ENCODE measurements around the gene RASA4B.
"Not testable (repeated sequence)": the region's sequence is repeated elsewhere in the genome, so short reads cannot be mapped to it uniquely, and the experiment has no call there.

RASA4B gene

GRCh38 chr7:102474116-102474515 is 43.5 kb downstream of the RASA4B start:
- DNase-seq (ENCODE audit: low read depth in 4 of 4, low spot score in 1 of 4), result not testable (repeated sequence)

- DNase-seq (ENCODE audit: low read depth in 4 of 4, low spot score in 1 of 4), result no peak
These were observed 44.1 kb downstream of the RASA4B start for GRCh38 chr7:102473271-102473991.

- DNase-seq (ENCODE audit: low read depth in 4 of 4, low spot score in 1 of 4), result no peak
These were observed 45.2 kb downstream of the RASA4B start for GRCh38 chr7:102472126-102473041.

GRCh38 chr7:102471791-102472125 is 45.8 kb downstream of the RASA4B start:
- DNase-seq (ENCODE audit: low read depth in 4 of 4, low spot score in 1 of 4), result no peak

GRCh38 chr7:102469972-102470825 is 47.4 kb downstream of the RASA4B start:
- no peak for DNase-seq (ENCODE audit: low read depth in 4 of 4, low spot score in 1 of 4)

GRCh38 chr7:102469351-102469971 is 48.1 kb downstream of the RASA4B start:
- no peak for DNase-seq (ENCODE audit: low read depth in 4 of 4, low spot score in 1 of 4)

- no peak for DNase-seq (ENCODE audit: low read depth in 4 of 4, low spot score in 1 of 4)
These were observed 48.9 kb downstream of the RASA4B start for GRCh38 chr7:102468478-102469350.

GRCh38 chr7:102467581-102468477 is 49.7 kb downstream of the RASA4B start:
- DNase-seq (ENCODE audit: low read depth in 4 of 4, low spot score in 1 of 4), result no peak

- DNase-seq (ENCODE audit: low read depth in 4 of 4, low spot score in 1 of 4), result no peak
These were observed 51.5 kb downstream of the RASA4B start for GRCh38 chr7:102466097-102466496.

GRCh38 chr7:102464577-102465280 is 52.8 kb downstream of the RASA4B start, which contains the start of the genes ALKBH4 and LRWD1:
ALKBH4 (minus strand) TSS chr7:102464863; CDS start chr7:102464836, 27 bp downstream.
LRWD1 (plus strand) TSS chr7:102464984; CDS start chr7:102465081, 97 bp downstream.
- peak; percentile 90 to 96 (median 94) for DNase-seq (ENCODE audit: low read depth in 4 of 4, low spot score in 1 of 4)

- DNase-seq (ENCODE audit: low read depth in 4 of 4, low spot score in 1 of 4), result no peak
These were observed 53.6 kb downstream of the RASA4B start for GRCh38 chr7:102463841-102464576.

GRCh38 chr7:102460467-102460866 is 57.1 kb downstream of the RASA4B start:
- DNase-seq (ENCODE audit: low read depth in 4 of 4, low spot score in 1 of 4), result no peak

GRCh38 chr7:102459221-102459844 is 58.2 kb downstream of the RASA4B start:
- DNase-seq (ENCODE audit: low read depth in 4 of 4, low spot score in 1 of 4), result no peak

- DNase-seq (ENCODE audit: low read depth in 4 of 4, low spot score in 1 of 4), result no peak
These were observed 60.1 kb downstream of the RASA4B start for GRCh38 chr7:102457352-102457924.

- DNase-seq (ENCODE audit: low read depth in 4 of 4, low spot score in 1 of 4), result no peak
These were observed 61.2 kb downstream of the RASA4B start for GRCh38 chr7:102456327-102456726.

GRCh38 chr7:102455596-102455995 is 62.0 kb downstream of the RASA4B start:
- DNase-seq (ENCODE audit: low read depth in 4 of 4, low spot score in 1 of 4), result no peak

- DNase-seq (ENCODE audit: low read depth in 4 of 4, low spot score in 1 of 4), result not testable (repeated sequence)
These were observed 62.6 kb downstream of the RASA4B start for GRCh38 chr7:102454932-102455331.

All from stimulated activated CD4-positive, alpha-beta T cell treated with anti-CD3 and anti-CD28 coated beads, Interleukin-1b, Interleukin-23, amount 100 ng/mL, for 24 hours (primary cell).